Sigmoid colon (tissue), 7 donors: ENCODE measurements around the gene PTBP1. TPM values are rescaled to one million over a fixed set of nuclear protein-coding genes. Genes with fewer than 3 reads are reported as not detected.

Experiments used
- DNase-seq: peaks from one replicate; pipeline ENCODE4 v3.0.0-alpha.2; 2019
- H3K27ac ChIP-seq, 4 donors: fragments of 200-600 bp; sonication (generic); one replicate each; pipeline ENCODE4 v1.5.1; 2016 to 2019; ENCODE audit warnings: mild to moderate bottlenecking in 1 of 4
- H3K27me3 ChIP-seq, 3 donors: fragments of 200-600 bp; sonication (generic); one replicate each; pipeline ENCODE4 v1.5.1; 2019; ENCODE audit warnings: mild to moderate bottlenecking in 1 of 3
- H3K36me3 ChIP-seq, 4 donors: fragments of 200-600 bp; sonication (generic); one replicate each; pipeline ENCODE4 v1.5.1; 2016 to 2019
- H3K4me1 ChIP-seq, 4 donors: fragments of 200-600 bp; sonication (generic); one replicate each; pipeline ENCODE4 v1.5.1; 2017 to 2019
- H3K4me3 ChIP-seq, 4 donors: fragments of 200-600 bp; sonication (generic); one replicate each; pipeline ENCODE4 v1.5.1; 2017 to 2019; ENCODE audit warnings: mild to moderate bottlenecking in 2 of 4, moderate library complexity in 1 of 4
- H3K9me3 ChIP-seq, 4 donors: fragments of 200-600 bp in 3 of 4; sonication (generic) in 3 of 4; one replicate each; pipeline versions ENCODE4 v1.5.1 to v1.6.1; 2013 to 2019
- EP300 ChIP-seq, 4 donors: sonication (generic); formaldehyde crosslinking; IDR thresholded peaks; one replicate each; pipeline ENCODE4 v1.6.1; 2017; ENCODE audit warnings: antibody characterized with exemption in 4 of 4
- POLR2A ChIP-seq, 2 donors: fragments of 450-650 bp; IDR thresholded peaks; one replicate each; pipeline ENCODE4 v1.6.1; 2016; ENCODE audit warnings: antibody characterized with exemption in 2 of 2, mild to moderate bottlenecking in 2 of 2, moderate library complexity in 2 of 2
- POLR2AphosphoS5 ChIP-seq, 4 donors: sonication (generic); formaldehyde crosslinking; IDR thresholded peaks; one replicate each; pipeline ENCODE4 v1.6.1; 2017; ENCODE audit warnings: antibody characterized with exemption in 4 of 4
- WGBS, 2 donors: extraction: QIAGEN DNeasy Blood & Tissue Kit; methylation state at CpG; one replicate each; pipeline ENCODE4 v1.1.7; 2013; 5-methylcytosine and 5-hydroxymethylcytosine counted together
- intact Hi-C: fragments of 100-400 bp; cut with DNase I; formaldehyde crosslinking; loops from one replicate; pipeline ENCODE4 v1.15.1; 2023
- polyA plus RNA-seq, 3 donors: library from polyadenylated mRNA; stranded (reverse); fragments of 200-250 nt; gene quantifications; one replicate each; pipeline ENCODE4 v1.2.3, GENCODE V29; 2013
- total RNA-seq, 4 donors: library from RNA; depleted of rRNA; stranded (reverse); fragments of >200 nt; gene quantifications; one replicate each; pipeline ENCODE4 v1.1.0, GENCODE V29; 2016
- TF ChIP-seq, protein P1 (sequence below), 4 experiments: fragments of 450-650 bp in 3 of 4; fragments of 200-600 bp in 1 of 4; IDR thresholded peaks; one replicate each; pipeline ENCODE4 v1.5.1; 2016 to 2019; ENCODE audit warnings: antibody characterized with exemption in 4 of 4, mild to moderate bottlenecking in 3 of 4, moderate library complexity in 2 of 4
- donor health status: healthy with polysubstance abuse.
- donor health status: Bipolar disorder and iron deficiency.
- donor health status: healthy.

PTBP1 gene
- total and polyA plus RNA-seq, 7 donors, result 53.8 to 154 (median 78.7) TPM

DNA sequence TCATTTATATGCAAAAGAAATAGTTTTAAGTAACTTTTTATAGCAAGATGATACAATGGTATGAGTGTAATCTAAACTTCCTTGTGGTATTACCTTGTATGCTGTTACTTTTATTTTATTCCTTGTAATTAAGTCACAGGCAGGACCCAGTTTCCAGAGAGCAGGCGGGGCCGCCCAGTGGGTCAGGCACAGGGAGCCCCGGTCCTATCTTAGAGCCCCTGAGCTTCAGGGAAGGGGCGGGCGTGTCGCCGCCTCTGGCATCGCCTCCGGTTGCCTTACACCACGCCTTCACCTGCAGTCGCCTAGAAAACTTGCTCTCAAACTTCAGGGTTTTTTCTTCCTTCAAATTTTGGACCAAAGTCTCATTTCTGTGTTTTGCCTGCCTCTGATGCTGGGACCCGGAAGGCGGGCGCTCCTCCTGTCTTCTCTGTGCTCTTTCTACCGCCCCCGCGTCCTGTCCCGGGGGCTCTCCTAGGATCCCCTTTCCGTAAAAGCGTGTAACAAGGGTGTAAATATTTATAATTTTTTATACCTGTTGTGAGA is 14.3 kb downstream of the PTBP1 start:
- Histone ChIP-seq H3K27ac (no peak overlapping the region), H3K9me3 (no peaks in the 10 kb centered on the region), H3K27me3 (no peaks in the 10 kb centered on the region), H3K4me3 (no peak overlapping the region), H3K4me1 (no peaks in the 10 kb centered on the region), H3K36me3 (peaks cover 45 to 66% (median 59%) of the 10 kb centered on the region in 4 donors)
- 82 to 90% methylated on average over 20 of the region's 20 CpGs for WGBS, 2 donors
- intact Hi-C loops, result no loop called here
- TF ChIP-seq EP300 (IDR thresholded peaks at IDR 0.05), result no peak
- no peak for DNase-seq

DNA sequence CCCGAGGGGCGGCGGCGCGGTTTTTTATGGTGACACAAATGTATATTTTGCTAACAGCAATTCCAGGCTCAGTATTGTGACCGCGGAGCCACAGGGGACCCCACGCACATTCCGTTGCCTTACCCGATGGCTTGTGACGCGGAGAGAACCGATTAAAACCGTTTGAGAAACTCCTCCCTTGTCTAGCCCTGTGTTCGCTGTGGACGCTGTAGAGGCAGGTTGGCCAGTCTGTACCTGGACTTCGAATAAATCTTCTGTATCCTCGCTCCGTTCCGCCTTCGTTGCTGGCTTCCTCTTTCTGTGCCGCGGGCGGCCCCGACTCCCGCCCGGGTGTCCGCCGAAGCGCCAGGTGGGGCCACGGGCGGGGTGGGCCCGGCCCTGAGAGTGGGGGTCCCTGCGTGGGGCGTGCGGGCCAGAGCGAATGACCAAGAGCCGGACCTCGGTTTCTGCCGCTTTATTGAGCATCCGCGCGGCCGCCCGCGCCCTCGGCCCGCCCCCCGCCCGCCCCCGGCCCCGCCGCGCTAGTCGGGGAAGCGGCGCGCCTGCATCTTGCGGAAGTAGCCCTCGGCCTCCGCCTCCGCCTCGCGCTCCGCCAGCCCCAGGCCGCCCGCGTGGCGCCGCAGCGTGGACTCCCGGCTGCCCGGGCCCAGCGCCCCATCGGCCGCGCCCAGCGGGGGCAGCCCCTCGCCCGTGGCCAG is 14.9 kb downstream of the PTBP1 start:
- H3K4me1 ChIP-seq, result no peaks in the 10 kb centered on the region
- TF ChIP-seq EP300 (IDR thresholded peaks at IDR 0.05), result no peak
- intact Hi-C loops, result no loop called here
- WGBS, 2 donors, result 92 to 95% methylated on average over 80 of the region's 80 CpGs
- DNase-seq, result no peak
- no peak overlapping the region for H3K4me3 ChIP-seq
- no peak overlapping the region for H3K27ac ChIP-seq
- peaks cover 39 to 60% (median 53%) of the 10 kb centered on the region in 4 donors for H3K36me3 ChIP-seq
- no peaks in the 10 kb centered on the region for H3K9me3 ChIP-seq
- no peaks in the 10 kb centered on the region for H3K27me3 ChIP-seq

GRCh38 chr19:812747-813218 is 15.5 kb downstream of the PTBP1 start:
- no peak overlapping the region for H3K4me3 ChIP-seq
- peaks cover 34 to 54% (median 48%) of the 10 kb centered on the region in 4 donors for H3K36me3 ChIP-seq
- no peaks in the 10 kb centered on the region for H3K27me3 ChIP-seq
- intact Hi-C loops, result no loop called here
- no peak for DNase-seq
- no peak for TF ChIP-seq POLR2A (IDR thresholded peaks at IDR 0.05)
- TF ChIP-seq POLR2AphosphoS5 (IDR thresholded peaks at IDR 0.05), result no peak
- no peak for TF ChIP-seq EP300 (IDR thresholded peaks at IDR 0.05)
- TF ChIP-seq, protein P1, sequence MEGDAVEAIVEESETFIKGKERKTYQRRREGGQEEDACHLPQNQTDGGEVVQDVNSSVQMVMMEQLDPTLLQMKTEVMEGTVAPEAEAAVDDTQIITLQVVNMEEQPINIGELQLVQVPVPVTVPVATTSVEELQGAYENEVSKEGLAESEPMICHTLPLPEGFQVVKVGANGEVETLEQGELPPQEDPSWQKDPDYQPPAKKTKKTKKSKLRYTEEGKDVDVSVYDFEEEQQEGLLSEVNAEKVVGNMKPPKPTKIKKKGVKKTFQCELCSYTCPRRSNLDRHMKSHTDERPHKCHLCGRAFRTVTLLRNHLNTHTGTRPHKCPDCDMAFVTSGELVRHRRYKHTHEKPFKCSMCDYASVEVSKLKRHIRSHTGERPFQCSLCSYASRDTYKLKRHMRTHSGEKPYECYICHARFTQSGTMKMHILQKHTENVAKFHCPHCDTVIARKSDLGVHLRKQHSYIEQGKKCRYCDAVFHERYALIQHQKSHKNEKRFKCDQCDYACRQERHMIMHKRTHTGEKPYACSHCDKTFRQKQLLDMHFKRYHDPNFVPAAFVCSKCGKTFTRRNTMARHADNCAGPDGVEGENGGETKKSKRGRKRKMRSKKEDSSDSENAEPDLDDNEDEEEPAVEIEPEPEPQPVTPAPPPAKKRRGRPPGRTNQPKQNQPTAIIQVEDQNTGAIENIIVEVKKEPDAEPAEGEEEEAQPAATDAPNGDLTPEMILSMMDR (IDR thresholded peaks at IDR 0.05), result no peak
- H3K4me1 ChIP-seq, result no peaks in the 10 kb centered on the region
- H3K9me3 ChIP-seq, result no peaks in the 10 kb centered on the region
- 94 to 98% methylated on average over 72 of the region's 72 CpGs for WGBS, 2 donors
- H3K27ac ChIP-seq, result no peak overlapping the region

DNA sequence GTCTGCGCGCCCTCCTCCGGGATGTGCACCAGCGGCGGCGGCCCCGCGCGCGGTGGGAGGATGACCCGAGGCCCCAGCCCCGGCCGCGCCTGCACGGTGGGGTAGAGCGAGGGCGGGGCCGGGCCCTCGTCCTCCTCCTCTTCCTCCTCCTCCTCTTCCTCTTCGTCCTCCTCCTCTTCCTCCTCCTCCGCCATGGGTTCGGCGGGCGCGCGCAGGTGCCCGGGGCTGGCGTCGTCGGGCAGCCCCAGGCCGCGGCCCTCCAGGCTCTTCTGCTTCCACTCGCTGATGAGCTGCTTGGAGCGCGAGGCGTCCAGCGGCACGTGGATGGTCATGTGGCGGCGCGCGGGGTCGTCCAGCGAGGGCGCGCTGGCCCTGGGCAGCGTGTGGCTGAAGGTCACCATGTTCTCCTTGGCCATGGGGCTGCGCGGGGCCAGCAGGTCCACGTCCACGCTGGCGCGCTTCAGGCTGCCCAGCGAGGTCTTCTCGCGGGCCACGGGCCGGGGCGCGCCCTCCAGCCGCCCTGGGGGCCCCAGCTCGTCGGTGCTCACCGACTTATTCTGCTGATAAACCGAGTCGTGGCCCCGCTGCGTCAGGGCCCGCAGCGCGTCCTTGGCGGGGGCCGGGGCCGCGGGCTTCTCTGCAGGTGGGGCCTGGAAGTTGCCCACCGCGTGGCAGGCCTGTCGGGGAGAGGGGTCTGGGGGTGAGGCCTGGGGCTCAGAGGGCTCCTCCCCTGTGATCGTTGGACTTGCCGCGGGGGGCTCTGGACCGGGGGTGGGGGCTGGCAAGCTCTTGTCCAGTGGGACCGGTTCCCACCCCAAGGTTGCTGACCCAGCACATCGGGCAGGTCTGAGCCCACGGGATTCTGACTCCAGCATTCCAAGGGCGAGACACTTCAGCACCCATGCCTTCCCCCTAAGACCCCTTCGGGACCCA is 16.2 kb downstream of the PTBP1 start:
- no peaks in the 10 kb centered on the region for H3K27me3 ChIP-seq
- H3K27ac ChIP-seq, result no peak overlapping the region
- intact Hi-C loops, result no loop called here
- 92 to 94% methylated on average over 87 of the region's 87 CpGs for WGBS, 2 donors
- DNase-seq, result no peak
- H3K4me1 ChIP-seq, result no peaks in the 10 kb centered on the region
- no peak overlapping the region for H3K4me3 ChIP-seq
- TF ChIP-seq, protein P1 (IDR thresholded peaks at IDR 0.05), result no peak
- TF ChIP-seq POLR2AphosphoS5 (IDR thresholded peaks at IDR 0.05) (no peak), EP300 (IDR thresholded peaks at IDR 0.05) (no peak), POLR2A (IDR thresholded peaks at IDR 0.05) (no peak)
- H3K9me3 ChIP-seq, result no peaks in the 10 kb centered on the region
- H3K36me3 ChIP-seq, result peaks cover 27 to 47% (median 41%) of the 10 kb centered on the region in 4 donors

DNA sequence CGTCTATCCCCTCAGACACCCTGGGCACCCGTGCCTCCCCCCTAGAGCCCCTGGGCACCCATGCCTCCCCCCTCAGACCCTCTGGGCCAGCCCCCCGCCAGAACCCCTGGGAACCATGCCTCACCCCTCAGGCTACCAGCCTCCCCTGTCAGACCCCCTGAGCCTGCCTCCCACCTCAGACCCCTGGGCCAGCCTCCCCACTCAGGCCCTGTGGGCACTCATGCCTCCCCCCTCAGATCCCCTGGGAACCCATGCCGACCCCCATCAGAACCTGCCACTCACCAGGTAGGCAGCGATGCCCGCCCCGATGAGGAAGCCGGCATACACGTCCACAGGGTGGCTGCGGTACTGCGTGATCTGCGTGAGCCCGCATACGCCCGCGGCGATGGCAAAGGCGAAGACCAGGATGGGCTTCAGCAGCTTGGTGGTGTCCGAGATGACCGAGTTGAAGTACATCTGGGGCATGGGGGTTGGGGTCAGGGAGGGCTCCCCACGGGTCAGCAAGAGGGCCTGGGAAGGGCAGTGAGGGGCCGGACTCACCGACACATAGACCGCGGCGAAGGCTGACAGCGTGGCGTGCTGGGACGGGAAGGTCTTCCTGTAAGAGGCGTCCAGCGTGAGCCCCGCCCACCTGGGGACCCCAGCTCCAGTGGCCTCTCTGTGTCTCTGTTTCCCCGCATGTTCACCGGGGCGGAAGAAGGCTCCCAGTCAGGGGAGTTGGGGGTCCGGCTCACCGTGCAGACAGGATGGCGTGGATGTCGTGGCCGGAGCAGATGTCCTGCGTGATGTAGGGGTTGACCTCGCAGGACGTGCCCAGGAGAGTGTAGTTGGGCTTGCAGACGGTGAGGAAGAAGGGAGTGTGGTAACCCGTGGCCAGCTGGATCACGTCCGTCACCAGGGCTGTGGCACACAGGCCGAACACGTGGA is 17.2 kb downstream of the PTBP1 start:
- Histone ChIP-seq H3K27me3 (no peaks in the 10 kb centered on the region), H3K27ac (no peak overlapping the region), H3K36me3 (peaks cover 19 to 37% (median 32%) of the 10 kb centered on the region in 4 donors), H3K4me1 (no peaks in the 10 kb centered on the region), H3K9me3 (no peaks in the 10 kb centered on the region), H3K4me3 (no peak overlapping the region)
- WGBS, 2 donors, result 83 to 90% methylated on average over 49 of the region's 49 CpGs
- DNase-seq, result no peak
- TF ChIP-seq POLR2A (IDR thresholded peaks at IDR 0.05), result no peak
- TF ChIP-seq, protein P1 (IDR thresholded peaks at IDR 0.05), result no peak
- TF ChIP-seq POLR2AphosphoS5 (IDR thresholded peaks at IDR 0.05), result peak in 2 of 4 donors; percentile 18 to 42
- intact Hi-C loops, result no loop called here
